Measurements from ENCODE around the gene TNS3.

The TNS3 gene

GRCh38 chr7:47332681-47333553 lies 249.0 kb downstream of the TNS3 start:
- no peak for TF ChIP-seq CTCF (IDR thresholded peaks at IDR 0.05; ENCODE audit: borderline replicate concordance, insufficient read depth, low read depth, low read length)
- H3K4me3 ChIP-seq (ENCODE audit: low read depth, low read length), result no peak overlapping the region

DNA sequence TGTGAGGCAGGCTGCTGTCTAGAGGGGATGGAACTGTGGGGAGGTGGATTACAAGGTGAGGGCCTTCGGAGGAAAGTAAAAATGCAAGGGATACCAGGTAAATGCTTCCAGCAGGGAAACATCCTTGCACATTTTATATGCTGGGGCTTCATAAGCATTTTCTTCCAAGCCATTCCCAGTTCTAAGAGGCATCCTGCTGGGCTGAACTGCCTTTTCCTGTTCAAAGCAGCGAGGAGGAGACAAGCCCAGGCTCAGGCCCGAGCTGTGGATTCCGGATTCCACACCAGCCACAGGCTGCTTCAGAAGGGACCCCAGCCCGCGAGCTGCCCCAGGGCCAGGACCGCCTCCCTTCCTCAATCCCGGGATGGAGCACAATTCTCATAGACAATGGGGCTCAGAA lies 249.7 kb downstream of the TNS3 start:
- TF ChIP-seq CTCF (IDR thresholded peaks at IDR 0.05; ENCODE audit: borderline replicate concordance, insufficient read depth, low read depth, low read length), result no peak
- H3K4me3 ChIP-seq (ENCODE audit: low read depth, low read length), result no peak overlapping the region

- no peak for TF ChIP-seq CTCF (IDR thresholded peaks at IDR 0.05; ENCODE audit: borderline replicate concordance, insufficient read depth, low read depth, low read length)
- no peak overlapping the region for H3K4me3 ChIP-seq (ENCODE audit: low read depth, low read length)
These were observed 250.7 kb downstream of the TNS3 start for GRCh38 chr7:47331179-47331565.

GRCh38 chr7:47330561-47331178 lies 251.2 kb downstream of the TNS3 start:
- H3K4me3 ChIP-seq (ENCODE audit: low read depth, low read length), result no peak overlapping the region
- TF ChIP-seq CTCF (IDR thresholded peaks at IDR 0.05; ENCODE audit: borderline replicate concordance, insufficient read depth, low read depth, low read length), result no peak

- TF ChIP-seq CTCF (IDR thresholded peaks at IDR 0.05; ENCODE audit: borderline replicate concordance, insufficient read depth, low read depth, low read length), result no peak
- H3K4me3 ChIP-seq (ENCODE audit: low read depth, low read length), result no peak overlapping the region
These were observed 251.9 kb downstream of the TNS3 start for GRCh38 chr7:47330026-47330425.

DNA sequence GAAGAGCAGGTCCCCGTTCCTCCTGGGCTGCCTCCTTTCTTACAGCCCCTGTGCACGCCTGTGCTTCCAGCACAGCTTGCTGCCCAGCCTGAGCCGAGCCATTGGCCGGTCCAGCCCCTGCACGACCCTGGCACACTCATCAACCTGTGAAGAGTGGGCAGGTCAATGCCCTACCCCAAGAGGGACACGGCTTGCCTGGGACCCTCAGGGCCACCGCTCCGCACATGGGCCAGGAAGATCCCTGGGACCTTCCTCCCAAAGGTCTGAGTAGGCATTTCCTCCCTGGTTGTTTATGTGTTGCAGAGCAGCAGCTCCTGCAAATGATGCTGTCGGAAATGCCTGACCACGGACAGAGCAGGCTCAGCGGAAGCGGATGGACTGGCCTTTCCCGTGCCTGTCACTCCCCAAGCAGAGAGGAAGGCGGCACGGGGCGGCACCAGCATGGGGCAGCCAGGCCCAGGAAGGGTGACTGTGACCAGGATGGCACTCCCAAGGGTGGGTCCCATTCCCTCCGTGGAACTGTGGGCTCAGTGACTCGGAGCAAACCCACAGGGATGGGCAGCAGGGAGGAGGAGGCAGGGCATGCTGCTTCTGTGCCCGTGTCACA lies 252.5 kb downstream of the TNS3 start:
- no peak for TF ChIP-seq CTCF (IDR thresholded peaks at IDR 0.05; ENCODE audit: borderline replicate concordance, insufficient read depth, low read depth, low read length)
- no peak overlapping the region for H3K4me3 ChIP-seq (ENCODE audit: low read depth, low read length)

Data from GM12875 (cell line).